K562 (cell line): Measurements from ENCODE around the gene RPS28. TPM values are rescaled to one million over a fixed set of nuclear protein-coding genes. Genes with fewer than 3 reads are reported as not detected.

Experiments used
- ETV6 ChIP-seq, 3 experiments: fragments of 150-350 bp in 1 of 3; sonication (generic) in 1 of 3; formaldehyde crosslinking in 1 of 3; IDR thresholded peaks; 2 replicates each; pipeline versions ENCODE4 v1.6.1 to v1.8.0; 2014 to 2022; ENCODE audit warnings: borderline replicate concordance in 2 of 3, low read depth in 2 of 3, antibody characterized with exemption in 1 of 3, low read length in 1 of 3, mild to moderate bottlenecking in 1 of 3, missing genetic modification reagents in 1 of 3
- polyA plus RNA-seq, 8 experiments: library from polyadenylated mRNA; depleted of rRNA in 4 of 8; stranded (reverse) in 5 of 8; unstranded in 3 of 8; fragments of >200 nt; fragmentation: Nextera tagmentation in 2 of 8; fragmentation: Illumina TruSeq in 1 of 8; extraction: Ambion mirVana in 2 of 8; extraction: Trizol in 1 of 8; gene quantifications; 2 replicates each; pipeline versions ENCODE4 v1.2.1 to v1.2.3, GENCODE V29; 2011 to 2014; ENCODE audit warnings: inconsistent platforms in 1 of 8, missing spikeins in 1 of 8
- total RNA-seq, 7 experiments: library from RNA; depleted of rRNA in 6 of 7; stranded (reverse); fragments of >200 nt in 6 of 7; fragmentation: Illumina TruSeq in 2 of 7; extraction: Trizol in 2 of 7; gene quantifications; 2 replicates each; pipeline versions ENCODE4 v1.2.1 to v1.2.3, GENCODE V29; 2011 to 2021; ENCODE audit warnings: low replicate concordance in 1 of 7
- TF ChIP-seq, protein P1 (sequence below): fragments of 200-600 bp; sonication (generic); IDR thresholded peaks from one replicate; pipeline ENCODE4 v1.6.1; 2012; ENCODE audit warnings: mild to moderate bottlenecking, low read depth, low read length, inconsistent platforms

RPS28 gene
- total and polyA plus RNA-seq, 9 of the 15 experiments (the other 6 are each of a cell fraction or from before 2014, with no cell fraction given): 165 to 2,827 (median 1,303) TPM

DNA sequence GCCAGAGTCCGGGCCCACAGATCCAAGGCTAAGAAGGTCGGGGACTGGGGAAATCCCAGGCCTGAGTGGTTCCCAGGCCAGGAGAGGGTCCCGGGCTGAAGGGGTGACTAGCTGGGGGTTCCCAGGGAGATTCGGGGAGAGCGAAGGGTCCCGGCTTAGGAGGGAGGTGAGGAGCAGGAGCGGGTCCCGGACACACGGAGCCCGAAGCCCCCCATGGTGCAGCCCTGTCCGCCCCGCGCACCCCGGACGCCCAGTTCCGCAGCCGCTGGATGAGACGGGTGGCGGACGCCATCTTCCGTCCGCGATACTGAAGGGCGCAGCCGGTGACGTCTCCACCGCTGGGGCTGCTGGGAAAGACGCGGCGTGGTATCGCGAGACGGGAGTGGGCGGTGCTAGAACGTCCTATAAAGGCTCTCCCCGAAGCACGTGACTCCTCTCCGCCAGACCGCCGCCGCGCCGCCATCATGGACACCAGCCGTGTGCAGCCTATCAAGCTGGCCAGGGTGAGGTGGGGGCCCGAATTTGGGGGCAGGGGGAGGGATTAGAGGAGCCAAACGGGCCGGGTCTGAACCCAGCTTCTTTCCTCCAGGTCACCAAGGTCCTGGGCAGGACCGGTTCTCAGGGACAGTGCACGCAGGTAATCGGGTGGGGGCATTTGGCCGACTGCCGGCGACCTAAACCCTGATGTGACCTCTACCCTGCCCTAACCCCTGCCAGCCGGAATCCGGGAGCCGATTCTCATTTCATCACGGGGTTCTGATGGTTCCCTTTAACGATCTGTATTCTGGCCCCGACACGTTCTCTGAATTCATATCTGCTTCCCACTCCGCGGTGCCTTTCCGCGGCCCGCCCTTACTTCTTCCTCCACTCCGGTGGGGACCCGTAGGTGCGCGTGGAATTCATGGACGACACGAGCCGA is at the start of gene RPS28, which contains the start of gene NDUFA7 (continued):
- TF ChIP-seq, protein P1, sequence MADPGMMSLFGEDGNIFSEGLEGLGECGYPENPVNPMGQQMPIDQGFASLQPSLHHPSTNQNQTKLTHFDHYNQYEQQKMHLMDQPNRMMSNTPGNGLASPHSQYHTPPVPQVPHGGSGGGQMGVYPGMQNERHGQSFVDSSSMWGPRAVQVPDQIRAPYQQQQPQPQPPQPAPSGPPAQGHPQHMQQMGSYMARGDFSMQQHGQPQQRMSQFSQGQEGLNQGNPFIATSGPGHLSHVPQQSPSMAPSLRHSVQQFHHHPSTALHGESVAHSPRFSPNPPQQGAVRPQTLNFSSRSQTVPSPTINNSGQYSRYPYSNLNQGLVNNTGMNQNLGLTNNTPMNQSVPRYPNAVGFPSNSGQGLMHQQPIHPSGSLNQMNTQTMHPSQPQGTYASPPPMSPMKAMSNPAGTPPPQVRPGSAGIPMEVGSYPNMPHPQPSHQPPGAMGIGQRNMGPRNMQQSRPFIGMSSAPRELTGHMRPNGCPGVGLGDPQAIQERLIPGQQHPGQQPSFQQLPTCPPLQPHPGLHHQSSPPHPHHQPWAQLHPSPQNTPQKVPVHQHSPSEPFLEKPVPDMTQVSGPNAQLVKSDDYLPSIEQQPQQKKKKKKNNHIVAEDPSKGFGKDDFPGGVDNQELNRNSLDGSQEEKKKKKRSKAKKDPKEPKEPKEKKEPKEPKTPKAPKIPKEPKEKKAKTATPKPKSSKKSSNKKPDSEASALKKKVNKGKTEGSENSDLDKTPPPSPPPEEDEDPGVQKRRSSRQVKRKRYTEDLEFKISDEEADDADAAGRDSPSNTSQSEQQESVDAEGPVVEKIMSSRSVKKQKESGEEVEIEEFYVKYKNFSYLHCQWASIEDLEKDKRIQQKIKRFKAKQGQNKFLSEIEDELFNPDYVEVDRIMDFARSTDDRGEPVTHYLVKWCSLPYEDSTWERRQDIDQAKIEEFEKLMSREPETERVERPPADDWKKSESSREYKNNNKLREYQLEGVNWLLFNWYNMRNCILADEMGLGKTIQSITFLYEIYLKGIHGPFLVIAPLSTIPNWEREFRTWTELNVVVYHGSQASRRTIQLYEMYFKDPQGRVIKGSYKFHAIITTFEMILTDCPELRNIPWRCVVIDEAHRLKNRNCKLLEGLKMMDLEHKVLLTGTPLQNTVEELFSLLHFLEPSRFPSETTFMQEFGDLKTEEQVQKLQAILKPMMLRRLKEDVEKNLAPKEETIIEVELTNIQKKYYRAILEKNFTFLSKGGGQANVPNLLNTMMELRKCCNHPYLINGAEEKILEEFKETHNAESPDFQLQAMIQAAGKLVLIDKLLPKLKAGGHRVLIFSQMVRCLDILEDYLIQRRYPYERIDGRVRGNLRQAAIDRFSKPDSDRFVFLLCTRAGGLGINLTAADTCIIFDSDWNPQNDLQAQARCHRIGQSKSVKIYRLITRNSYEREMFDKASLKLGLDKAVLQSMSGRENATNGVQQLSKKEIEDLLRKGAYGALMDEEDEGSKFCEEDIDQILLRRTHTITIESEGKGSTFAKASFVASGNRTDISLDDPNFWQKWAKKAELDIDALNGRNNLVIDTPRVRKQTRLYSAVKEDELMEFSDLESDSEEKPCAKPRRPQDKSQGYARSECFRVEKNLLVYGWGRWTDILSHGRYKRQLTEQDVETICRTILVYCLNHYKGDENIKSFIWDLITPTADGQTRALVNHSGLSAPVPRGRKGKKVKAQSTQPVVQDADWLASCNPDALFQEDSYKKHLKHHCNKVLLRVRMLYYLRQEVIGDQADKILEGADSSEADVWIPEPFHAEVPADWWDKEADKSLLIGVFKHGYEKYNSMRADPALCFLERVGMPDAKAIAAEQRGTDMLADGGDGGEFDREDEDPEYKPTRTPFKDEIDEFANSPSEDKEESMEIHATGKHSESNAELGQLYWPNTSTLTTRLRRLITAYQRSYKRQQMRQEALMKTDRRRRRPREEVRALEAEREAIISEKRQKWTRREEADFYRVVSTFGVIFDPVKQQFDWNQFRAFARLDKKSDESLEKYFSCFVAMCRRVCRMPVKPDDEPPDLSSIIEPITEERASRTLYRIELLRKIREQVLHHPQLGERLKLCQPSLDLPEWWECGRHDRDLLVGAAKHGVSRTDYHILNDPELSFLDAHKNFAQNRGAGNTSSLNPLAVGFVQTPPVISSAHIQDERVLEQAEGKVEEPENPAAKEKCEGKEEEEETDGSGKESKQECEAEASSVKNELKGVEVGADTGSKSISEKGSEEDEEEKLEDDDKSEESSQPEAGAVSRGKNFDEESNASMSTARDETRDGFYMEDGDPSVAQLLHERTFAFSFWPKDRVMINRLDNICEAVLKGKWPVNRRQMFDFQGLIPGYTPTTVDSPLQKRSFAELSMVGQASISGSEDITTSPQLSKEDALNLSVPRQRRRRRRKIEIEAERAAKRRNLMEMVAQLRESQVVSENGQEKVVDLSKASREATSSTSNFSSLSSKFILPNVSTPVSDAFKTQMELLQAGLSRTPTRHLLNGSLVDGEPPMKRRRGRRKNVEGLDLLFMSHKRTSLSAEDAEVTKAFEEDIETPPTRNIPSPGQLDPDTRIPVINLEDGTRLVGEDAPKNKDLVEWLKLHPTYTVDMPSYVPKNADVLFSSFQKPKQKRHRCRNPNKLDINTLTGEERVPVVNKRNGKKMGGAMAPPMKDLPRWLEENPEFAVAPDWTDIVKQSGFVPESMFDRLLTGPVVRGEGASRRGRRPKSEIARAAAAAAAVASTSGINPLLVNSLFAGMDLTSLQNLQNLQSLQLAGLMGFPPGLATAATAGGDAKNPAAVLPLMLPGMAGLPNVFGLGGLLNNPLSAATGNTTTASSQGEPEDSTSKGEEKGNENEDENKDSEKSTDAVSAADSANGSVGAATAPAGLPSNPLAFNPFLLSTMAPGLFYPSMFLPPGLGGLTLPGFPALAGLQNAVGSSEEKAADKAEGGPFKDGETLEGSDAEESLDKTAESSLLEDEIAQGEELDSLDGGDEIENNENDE: no peak
- TF ChIP-seq ETV6 (IDR thresholded peaks at IDR 0.05; ENCODE audit: borderline replicate concordance in 1 of 2, low read depth in 2 of 2, low read length in 1 of 2) (no peak), ETV6 (CRISPR knock-in tag; IDR thresholded peaks at IDR 0.05; ENCODE audit: borderline replicate concordance) (0 out of 2 replicates have a peak, but pooled peaks have one; percentile 16)
